Neural progenitor cell (in vitro differentiated cells): ENCODE results near the gene FADS1. TPM values are rescaled to one million over a fixed set of nuclear protein-coding genes. Genes with fewer than 3 reads are reported as not detected.

Source experiments
- DNase-seq: peaks from one replicate; pipeline ENCODE4 v3.0.0-alpha.2; 2016; ENCODE audit warnings: low spot score
- H2AFZ ChIP-seq: fragments of 200-600 bp; sonication (generic); replicated peaks from 2 replicates; pipeline ENCODE4 v1.6.1; 2016; ENCODE audit warnings: antibody characterized with exemption
- H3F3A ChIP-seq: fragments of 200-600 bp; sonication (generic); 2 replicates; pipeline ENCODE4 v1.6.1; 2016; ENCODE audit warnings: antibody characterized with exemption, low read depth
- H3K27ac ChIP-seq: fragments of 200-600 bp; sonication (generic); 2 replicates; pipeline ENCODE4 v1.5.1; 2016; ENCODE audit warnings: mild to moderate bottlenecking
- H3K27me3 ChIP-seq: fragments of 200-600 bp; sonication (generic); 2 replicates; pipeline ENCODE4 v1.6.1; 2016; ENCODE audit warnings: mild to moderate bottlenecking, moderate library complexity
- H3K36me3 ChIP-seq: fragments of 200-600 bp; sonication (generic); 2 replicates; pipeline ENCODE4 v1.5.1; 2016
- H3K4me1 ChIP-seq: fragments of 200-600 bp; sonication (generic); 2 replicates; pipeline ENCODE4 v1.6.1; 2016; ENCODE audit warnings: mixed run types
- H3K4me2 ChIP-seq: fragments of 200-600 bp; sonication (generic); 2 replicates; pipeline ENCODE4 v1.6.1; 2016
- H3K4me3 ChIP-seq: fragments of 200-600 bp; sonication (generic); 2 replicates; pipeline ENCODE4 v1.5.1; 2016
- H3K79me2 ChIP-seq: fragments of 200-600 bp; sonication (generic); 2 replicates; pipeline ENCODE4 v1.6.1; 2016; ENCODE audit warnings: low read depth
- H3K9ac ChIP-seq: fragments of 200-600 bp; sonication (generic); 2 replicates; pipeline ENCODE4 v1.6.1; 2016
- H3K9me3 ChIP-seq: fragments of 200-600 bp; sonication (generic); 2 replicates; pipeline ENCODE4 v1.5.1; 2016; ENCODE audit warnings: low read depth
- H4K20me1 ChIP-seq: fragments of 200-600 bp; sonication (generic); 2 replicates; pipeline ENCODE4 v1.6.1; 2016; ENCODE audit warnings: low read depth
- H3K27ac Mint-ChIP-seq: 3 replicates; pipeline ENCODE4 v1.8.0; 2021; ENCODE audit warnings: mixed read lengths
- H3K27me3 Mint-ChIP-seq: 2 replicates; pipeline ENCODE4 v1.8.0; 2022; ENCODE audit warnings: low read depth, mild to moderate bottlenecking, inconsistent platforms, moderate library complexity, mixed read lengths; ENCODE audit not compliant: insufficient read depth
- H3K36me3 Mint-ChIP-seq: 3 replicates; pipeline ENCODE4 v1.8.0; 2021; ENCODE audit warnings: mixed read lengths
- H3K4me1 Mint-ChIP-seq: 3 replicates; pipeline ENCODE4 v1.8.0; 2021; ENCODE audit warnings: mixed read lengths
- H3K4me3 Mint-ChIP-seq: 3 replicates; pipeline ENCODE4 v1.8.0; 2021; ENCODE audit warnings: mild to moderate bottlenecking, moderate library complexity, mixed read lengths
- H3K9me3 Mint-ChIP-seq: 3 replicates; pipeline ENCODE4 v1.8.0; 2020; ENCODE audit warnings: mixed read lengths
- CTCF ChIP-seq: fragments of 200-600 bp; sonication (generic); IDR thresholded peaks from 2 replicates; pipeline ENCODE4 v1.5.1; 2017; ENCODE audit warnings: antibody characterized with exemption, mild to moderate bottlenecking
- EZH2 ChIP-seq: fragments of 200-600 bp; sonication (generic); IDR thresholded peaks from 2 replicates; pipeline ENCODE4 v1.6.1; 2017; ENCODE audit warnings: antibody characterized with exemption, mild to moderate bottlenecking, moderate library complexity
- EZH2phosphoT487 ChIP-seq: fragments of 200-600 bp; sonication (generic); IDR thresholded peaks from 2 replicates; pipeline ENCODE4 v1.6.1; 2017; ENCODE audit warnings: antibody characterized with exemption
- total RNA-seq: library from RNA; depleted of rRNA; stranded (reverse); fragments of >200 nt; gene quantifications from 2 replicates; pipeline ENCODE4 v1.2.3, GENCODE V29; 2015; ENCODE audit warnings: low replicate concordance

The FADS1 gene
- total RNA-seq, 1 donor from 2014 or later: 163 TPM

GRCh38 chr11:61779666-61780525 is 36.9 kb downstream of the FADS1 start:
- H2AFZ ChIP-seq: no peak overlapping the region
- no peak overlapping the region for H3K4me3 Mint-ChIP-seq
- no peaks in the 10 kb centered on the region for H3K4me1 ChIP-seq
- H3K27me3 Mint-ChIP-seq: peaks cover 5% of the 10 kb centered on the region
- DNase-seq: no peak
- no peak overlapping the region for H3K27ac ChIP-seq
- no peaks in the 10 kb centered on the region for H3K27me3 ChIP-seq
- H3K4me3 ChIP-seq: no peak overlapping the region
- H3K9me3 Mint-ChIP-seq: no peaks in the 10 kb centered on the region
- H3K36me3 Mint-ChIP-seq: peaks cover 8% of the 10 kb centered on the region
- no peak for TF ChIP-seq EZH2phosphoT487
- no peak for TF ChIP-seq EZH2
- TF ChIP-seq CTCF: no peak
- peaks cover 10% of the 10 kb centered on the region for H3K4me1 Mint-ChIP-seq
- no peaks in the 10 kb centered on the region for H3K36me3 ChIP-seq
- H3K9me3 ChIP-seq: no peaks in the 10 kb centered on the region
- no peaks in the 10 kb centered on the region for H4K20me1 ChIP-seq
- H3K79me2 ChIP-seq: no peaks in the 10 kb centered on the region
- peaks cover 7% of the 10 kb centered on the region for H3F3A ChIP-seq
- peak overlapping the region; percentile 63 for H3K27ac Mint-ChIP-seq
- no peak overlapping the region for H3K4me2 ChIP-seq
- H3K9ac ChIP-seq: no peak overlapping the region

- no peaks in the 10 kb centered on the region for H3K9me3 Mint-ChIP-seq
- peaks cover 5% of the 10 kb centered on the region for H3K27me3 Mint-ChIP-seq
- TF ChIP-seq CTCF (no peak), EZH2phosphoT487 (no peak), EZH2 (no peak)
- H3K4me2 ChIP-seq: no peak overlapping the region
- DNase-seq: no peak
- H3K27me3 ChIP-seq: no peaks in the 10 kb centered on the region
- peaks cover 13% of the 10 kb centered on the region for H3K4me1 Mint-ChIP-seq
- no peak overlapping the region for H3K4me3 ChIP-seq
- H3K4me3 Mint-ChIP-seq: no peak overlapping the region
- no peaks in the 10 kb centered on the region for H3K4me1 ChIP-seq
- peaks cover 7% of the 10 kb centered on the region for H3F3A ChIP-seq
- H4K20me1 ChIP-seq: no peaks in the 10 kb centered on the region
- H3K36me3 ChIP-seq: no peaks in the 10 kb centered on the region
- H3K27ac ChIP-seq: no peak overlapping the region
- no peak overlapping the region for H3K9ac ChIP-seq
- no peaks in the 10 kb centered on the region for H3K79me2 ChIP-seq
- peaks cover 7% of the 10 kb centered on the region for H3K36me3 Mint-ChIP-seq
- no peak overlapping the region for H3K27ac Mint-ChIP-seq
- no peak overlapping the region for H2AFZ ChIP-seq
- H3K9me3 ChIP-seq: no peaks in the 10 kb centered on the region
Observed at GRCh38 chr11:61778920-61779650, 37.7 kb downstream of the FADS1 start.

GRCh38 chr11:61778357-61778886 is 38.4 kb downstream of the FADS1 start:
- Histone ChIP-seq H3K4me3 (no peak overlapping the region), H3K4me2 (no peak overlapping the region), H3K4me1 (no peaks in the 10 kb centered on the region), H3K79me2 (no peaks in the 10 kb centered on the region), H2AFZ (no peak overlapping the region), H3K9ac (no peak overlapping the region), H3K36me3 (no peaks in the 10 kb centered on the region), H3K27ac (no peak overlapping the region), H4K20me1 (no peaks in the 10 kb centered on the region), H3K9me3 (no peaks in the 10 kb centered on the region), H3K27me3 (no peaks in the 10 kb centered on the region), H3F3A (peaks cover 7% of the 10 kb centered on the region)
- DNase-seq: no peak
- H3K27ac Mint-ChIP-seq: no peak overlapping the region
- TF ChIP-seq EZH2: no peak
- no peak for TF ChIP-seq CTCF
- TF ChIP-seq EZH2phosphoT487: no peak
- no peak overlapping the region for H3K4me3 Mint-ChIP-seq
- no peaks in the 10 kb centered on the region for H3K9me3 Mint-ChIP-seq
- H3K4me1 Mint-ChIP-seq: peaks cover 16% of the 10 kb centered on the region
- H3K36me3 Mint-ChIP-seq: peaks cover 5% of the 10 kb centered on the region
- H3K27me3 Mint-ChIP-seq: peaks cover 5% of the 10 kb centered on the region
